ENCODE results near the gene CENPP.

DNA sequence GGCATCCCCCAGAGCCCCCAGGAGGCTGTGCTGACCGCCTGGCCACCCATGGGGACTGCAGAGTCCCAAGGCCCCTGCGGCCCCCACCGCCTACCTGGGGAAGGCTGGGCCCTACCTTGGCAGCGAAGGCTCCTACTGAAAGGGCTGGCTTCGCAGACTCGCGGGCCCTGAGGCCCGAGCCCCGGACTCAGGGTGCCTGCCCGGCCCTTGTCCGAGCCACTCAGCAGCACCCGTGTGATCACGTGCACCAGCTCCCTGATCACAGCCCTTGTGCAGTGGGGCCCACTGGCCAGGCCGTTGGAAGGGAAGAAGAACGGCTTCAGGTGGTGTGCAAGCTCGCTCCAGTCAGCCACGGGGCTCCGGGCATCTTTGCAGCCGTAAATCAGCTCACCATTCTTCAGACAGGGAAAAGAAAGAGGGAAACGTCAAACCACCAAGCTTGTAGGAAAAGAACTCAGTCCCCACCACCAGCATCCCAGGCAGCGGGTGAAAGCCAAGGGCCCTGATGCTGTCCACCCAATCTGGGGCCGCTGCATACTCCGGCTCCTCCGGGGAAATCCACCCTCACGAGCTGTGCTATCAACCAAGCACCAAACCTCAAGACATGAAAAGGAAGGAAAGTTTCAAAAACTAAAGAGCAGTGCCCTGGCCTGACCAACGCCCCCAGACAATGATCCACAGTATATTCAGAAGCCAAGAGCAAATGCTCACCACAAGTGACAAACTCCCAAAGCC, 312.3 kb downstream of the CENPP start:
- TF ChIP-seq ZBTB21 (CRISPR knock-in tag; IDR thresholded peaks at IDR 0.05; ENCODE audit: borderline replicate concordance), result no peak
- TF ChIP-seq, protein P1, sequence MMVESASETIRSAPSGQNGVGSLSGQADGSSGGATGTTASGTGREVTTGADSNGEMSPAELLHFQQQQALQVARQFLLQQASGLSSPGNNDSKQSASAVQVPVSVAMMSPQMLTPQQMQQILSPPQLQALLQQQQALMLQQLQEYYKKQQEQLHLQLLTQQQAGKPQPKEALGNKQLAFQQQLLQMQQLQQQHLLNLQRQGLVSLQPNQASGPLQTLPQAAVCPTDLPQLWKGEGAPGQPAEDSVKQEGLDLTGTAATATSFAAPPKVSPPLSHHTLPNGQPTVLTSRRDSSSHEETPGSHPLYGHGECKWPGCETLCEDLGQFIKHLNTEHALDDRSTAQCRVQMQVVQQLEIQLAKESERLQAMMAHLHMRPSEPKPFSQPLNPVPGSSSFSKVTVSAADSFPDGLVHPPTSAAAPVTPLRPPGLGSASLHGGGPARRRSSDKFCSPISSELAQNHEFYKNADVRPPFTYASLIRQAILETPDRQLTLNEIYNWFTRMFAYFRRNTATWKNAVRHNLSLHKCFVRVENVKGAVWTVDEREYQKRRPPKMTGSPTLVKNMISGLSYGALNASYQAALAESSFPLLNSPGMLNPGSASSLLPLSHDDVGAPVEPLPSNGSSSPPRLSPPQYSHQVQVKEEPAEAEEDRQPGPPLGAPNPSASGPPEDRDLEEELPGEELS (CRISPR knock-in tag; IDR thresholded peaks at IDR 0.05), result no peak
